ENCODE data around the gene AGPAT1. TPM values are rescaled to one million over a fixed set of nuclear protein-coding genes. Genes with fewer than 3 reads are reported as not detected.

AGPAT1 gene
- total and polyA plus RNA-seq, 2 of the 13 experiments (the other 11 are each of a cell fraction or from before 2014, with no cell fraction given): 51.3 to 139 TPM

GRCh38 chr6:32175711-32176475 lies at the start of gene AGPAT1 (continued):
- TF ChIP-seq ZNF205 (CRISPR knock-in tag; IDR thresholded peaks at IDR 0.05): no peak
- TF ChIP-seq CERS6 (CRISPR knock-in tag; IDR thresholded peaks at IDR 0.05): no peak
- no peak for TF ChIP-seq ZNF354B (CRISPR knock-in tag; IDR thresholded peaks at IDR 0.05)
- no peak for TF ChIP-seq SNAPC4 (CRISPR knock-in tag; IDR thresholded peaks at IDR 0.05)
- no peak for TF ChIP-seq BATF2 (CRISPR knock-in tag; IDR thresholded peaks at IDR 0.05)
- no peak for TF ChIP-seq ZFP41 (CRISPR knock-in tag; IDR thresholded peaks at IDR 0.05; ENCODE audit: borderline replicate concordance)
- peak; percentile 31; the same call in 1 of the 2 replicates for TF ChIP-seq HCFC1 (IDR thresholded peaks at IDR 0.05; ENCODE audit: low read depth, low read length)
- no peak for TF ChIP-seq AKAP8 (CRISPR knock-in tag; IDR thresholded peaks at IDR 0.05)
- TF ChIP-seq IKZF1 (IDR thresholded peaks at IDR 0.05): no peak; the same call in 1 of the 2 replicates
- no peak for TF ChIP-seq JUNB (CRISPR knock-in tag; IDR thresholded peaks at IDR 0.05; ENCODE audit: borderline replicate concordance)
- no peak for TF ChIP-seq MIXL1 (CRISPR knock-in tag; IDR thresholded peaks at IDR 0.05)
- TF ChIP-seq ZBTB49 (CRISPR knock-in tag; IDR thresholded peaks at IDR 0.05; ENCODE audit: borderline replicate concordance): no peak
- no peak for TF ChIP-seq DBP (CRISPR knock-in tag; IDR thresholded peaks at IDR 0.05; ENCODE audit: not compliant biosample characterization)
- TF ChIP-seq ZNF33B (CRISPR knock-in tag; IDR thresholded peaks at IDR 0.05): 0 out of 2 replicates have a peak, but pooled peaks have one; percentile 25
- no peak for TF ChIP-seq ZNF3 (CRISPR knock-in tag; IDR thresholded peaks at IDR 0.05)
- TF ChIP-seq GLMP (CRISPR knock-in tag; IDR thresholded peaks at IDR 0.05; ENCODE audit: borderline replicate concordance): no peak
- no peak; the same call in 1 of the 2 replicates for TF ChIP-seq ZNF761 (CRISPR knock-in tag; conservative IDR thresholded peaks at IDR 0.05)
- no peak for TF ChIP-seq ZSCAN9 (CRISPR knock-in tag; IDR thresholded peaks at IDR 0.05; ENCODE audit: borderline replicate concordance)
